IMR-90 (cell line): Measurements from ENCODE around the gene AGXT. TPM values are rescaled to one million over a fixed set of nuclear protein-coding genes. Genes with fewer than 3 reads are reported as not detected.

Experiments used
- ATAC-seq: fragments of 200-7000 bp; cut with Tn5 transposase; 2 replicates; pipeline ENCODE4 v1.9.1; 2020; ENCODE audit warnings: low read depth, mild to moderate bottlenecking, moderate library complexity
- BruUV-seq: library from RNA; stranded (reverse); fragments of 400-500 nt; replicated peaks from 2 replicates; lab custom pipeline; 2021; lab: Mats Ljungman, UMichigan
- CTCF ChIA-PET: fragments of 300-600 bp; formaldehyde crosslinking; extraction: SDS; loops from one replicate; lab custom pipeline; 2021; ENCODE audit warnings: antibody characterized with exemption; lab: Yijun Ruan, JAX
- POLR2A ChIA-PET: fragments of 300-600 bp; sonication (Branson Sonifier 250); formaldehyde crosslinking; loops from one replicate; lab custom pipeline; 2022; ENCODE audit warnings: antibody characterized with exemption; ENCODE audit not compliant: unreplicated experiment; lab: Charles Lee
- DNase-seq: peaks from one replicate; pipeline ENCODE4 v3.0.0; 2013
- H2AFZ ChIP-seq: replicated peaks from 2 replicates; pipeline ENCODE3; 2013; ENCODE audit warnings: low read length, mild to moderate bottlenecking; ENCODE audit not compliant: poor library complexity
- H2AK5ac ChIP-seq: 2 replicates; pipeline ENCODE4 v1.6.1; 2013; ENCODE audit warnings: low read depth, low read length, inconsistent platforms
- H2AK9ac ChIP-seq: replicated peaks from 2 replicates; pipeline ENCODE3; 2013; ENCODE audit warnings: mild to moderate bottlenecking, low read depth, low read length, moderate library complexity; ENCODE audit not compliant: poor library complexity
- H2BK120ac ChIP-seq: 2 replicates; pipeline ENCODE4 v1.6.1; 2013; ENCODE audit warnings: low read depth, low read length, inconsistent platforms
- H2BK15ac ChIP-seq: 3 replicates; pipeline ENCODE4 v1.6.1; 2013; ENCODE audit warnings: low read depth, low read length, inconsistent platforms
- H2BK20ac ChIP-seq: 2 replicates; pipeline ENCODE4 v1.6.1; 2013; ENCODE audit warnings: low read depth, mild to moderate bottlenecking, inconsistent platforms, low read length, moderate library complexity
- H2BK5ac ChIP-seq: 2 replicates; pipeline ENCODE4 v1.6.1; 2013; ENCODE audit warnings: mild to moderate bottlenecking, low read depth, low read length, inconsistent platforms; ENCODE audit not compliant: poor library complexity, severe bottlenecking
- H3K14ac ChIP-seq: replicated peaks from 2 replicates; pipeline ENCODE4 v1.6.1; 2013; ENCODE audit warnings: low read depth, low read length, inconsistent platforms
- H3K18ac ChIP-seq: 2 replicates; pipeline ENCODE4 v1.6.1; 2013; ENCODE audit warnings: low read depth, low read length, control low read depth
- H3K23ac ChIP-seq: 2 replicates; pipeline ENCODE4 v1.6.1; 2013; ENCODE audit warnings: low read depth, low read length, inconsistent platforms
- H3K27ac ChIP-seq: 2 replicates; pipeline ENCODE4 v1.5.1; 2013; ENCODE audit warnings: mild to moderate bottlenecking, control low read depth, low read length; ENCODE audit not compliant: insufficient read depth
- H3K27me3 ChIP-seq: 2 replicates; pipeline ENCODE4 v1.6.1; 2013; ENCODE audit warnings: low read length; ENCODE audit not compliant: control insufficient read depth, insufficient read depth
- H3K36me3 ChIP-seq: 2 replicates; pipeline ENCODE4 v1.6.1; 2013; ENCODE audit warnings: low read length, mixed read lengths; ENCODE audit not compliant: control insufficient read depth, insufficient read depth
- H3K4ac ChIP-seq: 2 replicates; pipeline ENCODE4 v1.6.1; 2013; ENCODE audit warnings: low read depth, low read length, inconsistent platforms
- H3K4me1 ChIP-seq: 2 replicates; pipeline ENCODE4 v1.6.1; 2013; ENCODE audit warnings: low read length, mixed read lengths; ENCODE audit not compliant: control insufficient read depth, insufficient read depth
- H3K4me2 ChIP-seq: 2 replicates; pipeline ENCODE4 v1.6.1; 2013; ENCODE audit warnings: low read depth, mild to moderate bottlenecking, control low read depth, low read length, moderate library complexity
- H3K4me3 ChIP-seq: 2 replicates; pipeline ENCODE4 v1.5.1; 2013; ENCODE audit warnings: low read depth, mild to moderate bottlenecking, control low read depth, low read length, moderate library complexity; ENCODE audit not compliant: insufficient read depth
- H3K56ac ChIP-seq: 2 replicates; pipeline ENCODE4 v1.6.1; 2013; ENCODE audit warnings: low read length, inconsistent platforms; ENCODE audit not compliant: insufficient read depth; ENCODE audit errors: extremely low read depth
- H3K79me1 ChIP-seq, 2 experiments: 2 replicates each; pipeline ENCODE4 v1.6.1; 2013; ENCODE audit warnings: low read length in 2 of 2, inconsistent platforms in 1 of 2, low read depth in 1 of 2
- H3K9ac ChIP-seq: 2 replicates; pipeline ENCODE4 v1.6.1; 2013; ENCODE audit warnings: low read depth, low read length, control low read depth
- H3K9me1 ChIP-seq: 2 replicates; pipeline ENCODE4 v1.6.1; 2013; ENCODE audit warnings: low read length, inconsistent platforms; ENCODE audit not compliant: insufficient read depth
- H3K9me3 ChIP-seq: 2 replicates; pipeline ENCODE4 v1.6.1; 2013; ENCODE audit warnings: low read length; ENCODE audit not compliant: control insufficient read depth, insufficient read depth
- H4K20me1 ChIP-seq: 2 replicates; pipeline ENCODE4 v1.6.1; 2013; ENCODE audit warnings: low read length, inconsistent platforms; ENCODE audit not compliant: insufficient read depth
- H4K5ac ChIP-seq: 2 replicates; pipeline ENCODE4 v1.6.1; 2013; ENCODE audit warnings: mild to moderate bottlenecking, low read depth, low read length, control low read depth
- H4K8ac ChIP-seq, 2 experiments: 2 replicates each; pipeline ENCODE4 v1.6.1; 2013; ENCODE audit warnings: low read depth in 2 of 2, low read length in 2 of 2, control low read depth in 1 of 2, inconsistent platforms in 1 of 2
- H4K91ac ChIP-seq: 2 replicates; pipeline ENCODE4 v1.6.1; 2013; ENCODE audit warnings: low read depth, low read length, inconsistent platforms; ENCODE audit not compliant: insufficient read depth
- BHLHE40 ChIP-seq: fragments of 150-350 bp; IDR thresholded peaks from 2 replicates; pipeline ENCODE4 v1.6.1; 2016; ENCODE audit warnings: mild to moderate bottlenecking, low read depth, low read length
- CEBPB ChIP-seq: IDR thresholded peaks from 2 replicates; pipeline ENCODE4 v1.6.1; 2012; ENCODE audit warnings: low read depth, low read length, improper control_type of control experiment
- CTCF ChIP-seq: conservative IDR thresholded peaks from 2 replicates; pipeline ENCODE4 v1.5.1; 2012; ENCODE audit warnings: mild to moderate bottlenecking, low read depth, low read length, improper control_type of control experiment
- ELK1 ChIP-seq: fragments of 150-350 bp; IDR thresholded peaks from 2 replicates; pipeline ENCODE4 v1.6.1; 2016; ENCODE audit warnings: low read depth, mild to moderate bottlenecking, low read length, moderate library complexity, borderline replicate concordance
- FOS ChIP-seq: fragments of 150-350 bp; IDR thresholded peaks from 2 replicates; pipeline ENCODE4 v1.6.1; 2016; ENCODE audit warnings: low read depth, low read length
- MAFK ChIP-seq: IDR thresholded peaks from 2 replicates; pipeline ENCODE4 v1.6.1; 2012; ENCODE audit warnings: low read depth, low read length, improper control_type of control experiment
- MAZ ChIP-seq: IDR thresholded peaks from 2 replicates; pipeline ENCODE4 v1.6.1; 2012; ENCODE audit warnings: low read depth, mild to moderate bottlenecking, low read length, improper control_type of control experiment, moderate library complexity, borderline replicate concordance
- MXI1 ChIP-seq: IDR thresholded peaks from 2 replicates; pipeline ENCODE4 v1.6.1; 2012; ENCODE audit warnings: low read depth, mild to moderate bottlenecking, low read length, moderate library complexity, borderline replicate concordance
- NFE2L2 ChIP-seq: fragments of 150-350 bp; IDR thresholded peaks from 2 replicates; pipeline ENCODE4 v1.6.1; 2016; ENCODE audit warnings: low read depth, mild to moderate bottlenecking, low read length
- POLR2A ChIP-seq: IDR thresholded peaks from 2 replicates; pipeline ENCODE4 v1.6.1; 2012; ENCODE audit warnings: mild to moderate bottlenecking, low read depth, low read length
- RAD21 ChIP-seq: IDR thresholded peaks from 2 replicates; pipeline ENCODE4 v1.6.1; 2012; ENCODE audit warnings: low read length, improper control_type of control experiment
- RCOR1 ChIP-seq: IDR thresholded peaks from 2 replicates; pipeline ENCODE4 v1.6.1; 2012; ENCODE audit warnings: mild to moderate bottlenecking, low read length, improper control_type of control experiment; ENCODE audit not compliant: insufficient replicate concordance
- RFX5 ChIP-seq: IDR thresholded peaks from 2 replicates; pipeline ENCODE4 v1.8.0; 2012; ENCODE audit warnings: low read depth, mild to moderate bottlenecking, low read length, moderate library complexity
- SMC3 ChIP-seq: fragments of 150-350 bp; IDR thresholded peaks from 2 replicates; pipeline ENCODE4 v1.6.1; 2016; ENCODE audit warnings: low read depth, mild to moderate bottlenecking, antibody characterized with exemption, low read length, moderate library complexity
- USF2 ChIP-seq: fragments of 150-350 bp; IDR thresholded peaks from 2 replicates; pipeline ENCODE4 v1.6.1; 2017; ENCODE audit warnings: mild to moderate bottlenecking, antibody characterized with exemption, low read length, low read depth
- WGBS, 2 experiments: methylation state at CpG; one replicate each; pipeline versions ENCODE4 v1.1.5 to v1.1.7; 2013; ENCODE audit warnings: missing lambda C conversion rate in 2 of 2; ENCODE audit not compliant: insufficient read length in 1 of 2; ENCODE audit errors: extremely low coverage in 2 of 2; 5-methylcytosine and 5-hydroxymethylcytosine counted together
- dilution Hi-C: fragments of 300-500 bp; cut with HindIII; formaldehyde crosslinking; loops from one replicate; pipeline ENCODE4 v1.14.3; 2018; ENCODE audit warnings: low sequenced_read_pairs; ENCODE audit not compliant: unreplicated experiment
- in situ Hi-C: fragments of 300-500 bp; cut with MboI; formaldehyde crosslinking; loops from 3 replicates; pipeline ENCODE4 v1.14.3; 2019; ENCODE audit warnings: low sequenced_read_pairs, inconsistent platforms, mixed read lengths
- intact Hi-C: fragments of 100-400 bp; cut with micrococcal nuclease; formaldehyde crosslinking; loops from 2 replicates; pipeline ENCODE4 v1.10.0; 2022
- polyA plus RNA-seq, 3 experiments: library from polyadenylated mRNA; depleted of rRNA; stranded (reverse); fragments of >200 nt; gene quantifications; 2 replicates each; pipeline ENCODE4 v1.2.3, GENCODE V29; 2012; ENCODE audit warnings: low replicate concordance in 1 of 3
- total RNA-seq: library from RNA; depleted of rRNA; stranded (reverse); fragments of >200 nt; gene quantifications from 2 replicates; pipeline ENCODE4 v1.2.3, GENCODE V29; 2012

Gene AGXT
- total and polyA plus RNA-seq, 2 of the 4 experiments (the other 2 are of a cell fraction): not detected

GRCh38 chr2:240869109-240869955 is 708 bp downstream of the AGXT start:
- no peak overlapping the region for H3K4me3 ChIP-seq
- no peak overlapping the region for H4K5ac ChIP-seq
- H3K9ac ChIP-seq: no peak overlapping the region
- intact Hi-C loops (no loop called here), dilution Hi-C loops (no loop called here), in situ Hi-C loops (loop anchor here (25.0 kb wide), 1 partner anchor 793 kb away; no protein-coding TSS in a partner anchor)
- no peak overlapping the region for H2BK20ac ChIP-seq
- no peaks in the 10 kb centered on the region for H3K36me3 ChIP-seq
- H2BK5ac ChIP-seq: no peak overlapping the region
- no peak overlapping the region for H2AK9ac ChIP-seq
- no peak overlapping the region for H3K4me2 ChIP-seq
- no peak overlapping the region for H3K56ac ChIP-seq
- no peak overlapping the region for H2BK15ac ChIP-seq
- ChIA-PET CTCF (interaction anchor here (0.8 kb wide), 1 partner anchor 209 kb away, joined by 3 read pairs; no protein-coding TSS in a partner anchor), POLR2A (no interaction called here)
- H3K4ac ChIP-seq: no peak overlapping the region
- WGBS, 2 experiments: 84% methylated on average over 10 of the region's 25 CpGs; no CpG with 5 or more reads in 1 of the 2 experiments
- no peak overlapping the region for H4K91ac ChIP-seq
- no peak overlapping the region for H3K14ac ChIP-seq
- H2AFZ ChIP-seq: no peak overlapping the region
- peaks cover 49% of the 10 kb centered on the region for H3K27me3 ChIP-seq
- H4K8ac ChIP-seq: no peak overlapping the region
- no peak for ATAC-seq
- H3K27ac ChIP-seq: no peak overlapping the region
- no peaks in the 10 kb centered on the region for H4K20me1 ChIP-seq
- no peaks in the 10 kb centered on the region for H3K79me1 ChIP-seq
- no TSS peak for BruUV-seq
- H3K9me1 ChIP-seq: no peaks in the 10 kb centered on the region
- H3K18ac ChIP-seq: no peak overlapping the region
- H3K4me1 ChIP-seq: no peaks in the 10 kb centered on the region; the same call in 1 of the 2 replicates
- no peak overlapping the region for H2BK120ac ChIP-seq
- no peak for DNase-seq
- H3K23ac ChIP-seq: no peak overlapping the region
- H3K9me3 ChIP-seq: no peaks in the 10 kb centered on the region
- no peak overlapping the region for H2AK5ac ChIP-seq
- TF ChIP-seq RAD21 (no peak), FOS (no peak), MXI1 (no peak), RFX5 (no peak), RCOR1 (no peak), MAFK (no peak), CTCF (no peak), ELK1 (no peak), CEBPB (no peak), MAZ (no peak), NFE2L2 (no peak), POLR2A (no peak), SMC3 (no peak), BHLHE40 (no peak), USF2 (no peak)
